Coronary artery (tissue), 2 donors: ENCODE data around the gene FOXI1.
"Not testable (repeated sequence)": the region's sequence is repeated elsewhere in the genome, so short reads cannot be mapped to it uniquely, and the experiment has no call there.

Experiments used
- DNase-seq: peaks from one replicate; pipeline ENCODE4 v3.0.0-alpha.2; 2017; ENCODE audit warnings: low spot score
- H3K27ac ChIP-seq, 2 donors: fragments of 200-600 bp; sonication (generic); one replicate each; pipeline ENCODE4 v1.5.1; 2016 to 2019
- H3K4me3 ChIP-seq: fragments of 200-600 bp; sonication (generic); 2 replicates; pipeline ENCODE4 v1.5.1; 2016; ENCODE audit warnings: mild to moderate bottlenecking, moderate library complexity
- CTCF ChIP-seq: fragments of 200-600 bp; sonication (generic); IDR thresholded peaks from one replicate; pipeline ENCODE4 v1.5.1; 2019; ENCODE audit warnings: antibody characterized with exemption

FOXI1 gene

GRCh38 chr5:170092455-170093101 lies 13.1 kb upstream of the FOXI1 start:
- H3K4me3 ChIP-seq = no peak overlapping the region
- H3K27ac ChIP-seq = no peak overlapping the region
- DNase-seq = no peak
- TF ChIP-seq CTCF = no peak

- H3K4me3 ChIP-seq, H3K27ac ChIP-seq, DNase-seq: not testable (repeated sequence)
These were observed 11.4 kb upstream of the FOXI1 start for GRCh38 chr5:170094329-170094728.

- Histone ChIP-seq H3K27ac (no peak overlapping the region), H3K4me3 (no peak overlapping the region)
- no peak for TF ChIP-seq CTCF
- DNase-seq = no peak
These were observed 10.1 kb upstream of the FOXI1 start for GRCh38 chr5:170095646-170096045.

- Histone ChIP-seq H3K4me3 (no peak overlapping the region), H3K27ac (no peak overlapping the region)
- TF ChIP-seq CTCF = no peak
- no peak for DNase-seq
These were observed 7.8 kb upstream of the FOXI1 start for GRCh38 chr5:170097934-170098333.

GRCh38 chr5:170100066-170100943 lies 5.4 kb upstream of the FOXI1 start:
- H3K4me3 ChIP-seq = no peak overlapping the region
- H3K27ac ChIP-seq = no peak overlapping the region
- no peak for DNase-seq
- TF ChIP-seq CTCF = peak; percentile 61

- TF ChIP-seq CTCF = no peak
- no peak overlapping the region for H3K4me3 ChIP-seq
- H3K27ac ChIP-seq = no peak overlapping the region
- DNase-seq = no peak
These were observed 2.2 kb upstream of the FOXI1 start for GRCh38 chr5:170103447-170103846.

GRCh38 chr5:170104299-170104698 lies 1.4 kb upstream of the FOXI1 start:
- no peak overlapping the region for H3K27ac ChIP-seq
- no peak for TF ChIP-seq CTCF
- no peak overlapping the region for H3K4me3 ChIP-seq
- peak; percentile 47 for DNase-seq
